Activated T-helper 1 cell treated with anti-CD3 and anti-CD28 coated beads, Interleukin-2, amount 50 U/mL, for 16 hours (primary cell): ENCODE data around the gene RFK.
"Not testable (repeated sequence)": the region's sequence is repeated elsewhere in the genome, so short reads cannot be mapped to it uniquely, and the experiment has no call there.

ENCODE experiments used
- DNase-seq, 2 donors: peaks; one replicate each; pipeline ENCODE4 v3.0.0-alpha.2; 2020; ENCODE audit warnings: low read depth in 1 of 2, low spot score in 1 of 2

The RFK gene

GRCh38 chr9:76371901-76372300, 22.3 kb downstream of the RFK start:
- no peak for DNase-seq

GRCh38 chr9:76370396-76371023, 23.7 kb downstream of the RFK start:
- DNase-seq: no peak

GRCh38 chr9:76369583-76369982, 24.6 kb downstream of the RFK start:
- DNase-seq: no peak

GRCh38 chr9:76366275-76366674, 28.0 kb downstream of the RFK start:
- DNase-seq: no peak

- no peak for DNase-seq
Observed at GRCh38 chr9:76365028-76365427, 29.2 kb downstream of the RFK start.

- DNase-seq: no peak
Observed at GRCh38 chr9:76363032-76363395, 31.2 kb downstream of the RFK start.

- DNase-seq: not testable (repeated sequence)
Observed at GRCh38 chr9:76362332-76363031, 31.7 kb downstream of the RFK start.

GRCh38 chr9:76359766-76360165, 34.5 kb downstream of the RFK start:
- no peak for DNase-seq

GRCh38 chr9:76359365-76359764, 34.9 kb downstream of the RFK start:
- no peak for DNase-seq

GRCh38 chr9:76358628-76359280, 35.5 kb downstream of the RFK start:
- no peak for DNase-seq

GRCh38 chr9:76357555-76357954, 36.7 kb downstream of the RFK start:
- DNase-seq: no peak

GRCh38 chr9:76355886-76356285, 38.3 kb downstream of the RFK start:
- DNase-seq: no peak

GRCh38 chr9:76354221-76354620, 40.0 kb downstream of the RFK start:
- DNase-seq: no peak

GRCh38 chr9:76353280-76353679, 40.9 kb downstream of the RFK start:
- no peak for DNase-seq

- no peak for DNase-seq
Observed at GRCh38 chr9:76352026-76352620, 42.1 kb downstream of the RFK start.

GRCh38 chr9:76351006-76351405, 43.2 kb downstream of the RFK start:
- no peak for DNase-seq

GRCh38 chr9:76349865-76350264, 44.4 kb downstream of the RFK start:
- DNase-seq: no peak

GRCh38 chr9:76342858-76343257, 51.4 kb downstream of the RFK start:
- no peak for DNase-seq

GRCh38 chr9:76342201-76342600, 52.0 kb downstream of the RFK start:
- no peak for DNase-seq

- DNase-seq: no peak
Observed at GRCh38 chr9:76341616-76342015, 52.6 kb downstream of the RFK start.

GRCh38 chr9:76338418-76338817, 55.8 kb downstream of the RFK start:
- DNase-seq: no peak

- no peak for DNase-seq
Observed at GRCh38 chr9:76336027-76336426, 58.2 kb downstream of the RFK start.
